Central memory CD4-positive, alpha-beta T cell (primary cell): ENCODE data around the gene GJA4.

ENCODE experiments used
- DNase-seq: peaks from one replicate; pipeline ENCODE4 v3.0.0; 2022
- total RNA-seq, 3 experiments: gene quantifications; one replicate each; lab custom pipeline; 2026; lab: John Stamatoyannopoulos, UW

Gene GJA4
- 0 reads per million in 3 experiments for total RNA-seq

GRCh38 chr1:34792868-34793727, at the start of gene GJA4:
Gene GJA4 (plus strand): TSS chr1:34792999. CDS start chr1:34794214, 1,215 bp downstream.
- DNase-seq, result no peak

DNA sequence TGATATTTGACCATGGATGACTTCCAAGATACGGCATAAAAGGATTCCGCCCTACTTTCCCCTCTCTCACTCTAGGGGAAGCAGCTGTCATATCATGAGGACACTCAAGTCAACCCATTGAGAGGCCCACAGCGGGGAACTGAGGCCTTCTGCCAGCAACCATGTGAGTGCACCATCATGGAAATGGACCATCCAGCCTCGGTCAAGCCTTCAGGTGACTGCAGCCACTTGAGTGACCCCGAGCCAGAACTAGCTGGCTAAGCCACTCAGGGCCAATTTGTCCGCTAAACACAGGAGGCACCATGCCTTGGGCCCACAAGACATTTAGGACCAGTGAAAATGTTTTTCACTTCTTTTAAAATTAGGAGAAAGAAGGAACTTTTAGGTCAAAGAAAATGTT, 49.0 kb upstream of the GJA4 start:
- no peak for DNase-seq

GRCh38 chr1:34744851-34745250, 47.9 kb upstream of the GJA4 start:
- DNase-seq, result no peak

DNA sequence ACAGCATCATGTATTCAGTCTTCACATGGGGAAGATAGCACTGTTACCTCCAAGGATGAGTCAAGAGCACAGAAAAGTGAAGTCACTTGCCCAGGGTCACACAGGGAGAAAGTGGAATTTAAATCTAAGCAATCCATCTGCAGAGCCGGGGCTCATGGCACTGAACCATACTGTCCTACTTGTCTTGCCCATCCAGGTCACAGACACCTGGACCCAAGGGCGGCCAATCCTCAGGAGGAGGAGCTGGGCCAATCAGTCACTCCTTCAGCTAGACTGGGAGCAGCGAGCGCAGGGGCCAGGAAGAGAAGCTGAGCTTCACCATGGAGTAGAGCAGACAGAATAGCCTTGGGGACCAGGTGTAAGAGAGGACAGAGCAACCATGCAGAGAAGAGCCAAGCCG, 47.1 kb upstream of the GJA4 start:
- no peak for DNase-seq

- DNase-seq, result no peak
These were observed 46.7 kb upstream of the GJA4 start for GRCh38 chr1:34746101-34746500.

- no peak for DNase-seq
These were observed 45.8 kb upstream of the GJA4 start for GRCh38 chr1:34746785-34747637.

DNA sequence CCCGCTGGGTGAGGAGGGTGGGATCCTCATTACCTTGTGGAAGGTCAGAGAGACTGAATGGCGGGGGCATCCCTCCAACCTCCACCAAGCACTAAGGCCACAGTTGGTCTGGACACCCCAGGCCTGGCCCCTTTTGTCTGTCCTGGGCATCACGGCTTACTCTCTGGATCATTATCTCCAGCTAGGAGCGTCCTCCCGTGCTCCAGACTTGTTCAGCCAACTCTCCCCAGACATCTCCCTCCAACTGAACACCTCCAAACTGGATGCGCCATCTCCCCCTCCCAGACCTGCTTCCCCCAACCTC, 45.2 kb upstream of the GJA4 start:
- no peak for DNase-seq

- DNase-seq, result no peak
These were observed 42.8 kb upstream of the GJA4 start for GRCh38 chr1:34749992-34750391.

GRCh38 chr1:34750610-34751009, 42.2 kb upstream of the GJA4 start:
- no peak for DNase-seq

GRCh38 chr1:34753163-34753562, 39.6 kb upstream of the GJA4 start:
- DNase-seq, result no peak

DNA sequence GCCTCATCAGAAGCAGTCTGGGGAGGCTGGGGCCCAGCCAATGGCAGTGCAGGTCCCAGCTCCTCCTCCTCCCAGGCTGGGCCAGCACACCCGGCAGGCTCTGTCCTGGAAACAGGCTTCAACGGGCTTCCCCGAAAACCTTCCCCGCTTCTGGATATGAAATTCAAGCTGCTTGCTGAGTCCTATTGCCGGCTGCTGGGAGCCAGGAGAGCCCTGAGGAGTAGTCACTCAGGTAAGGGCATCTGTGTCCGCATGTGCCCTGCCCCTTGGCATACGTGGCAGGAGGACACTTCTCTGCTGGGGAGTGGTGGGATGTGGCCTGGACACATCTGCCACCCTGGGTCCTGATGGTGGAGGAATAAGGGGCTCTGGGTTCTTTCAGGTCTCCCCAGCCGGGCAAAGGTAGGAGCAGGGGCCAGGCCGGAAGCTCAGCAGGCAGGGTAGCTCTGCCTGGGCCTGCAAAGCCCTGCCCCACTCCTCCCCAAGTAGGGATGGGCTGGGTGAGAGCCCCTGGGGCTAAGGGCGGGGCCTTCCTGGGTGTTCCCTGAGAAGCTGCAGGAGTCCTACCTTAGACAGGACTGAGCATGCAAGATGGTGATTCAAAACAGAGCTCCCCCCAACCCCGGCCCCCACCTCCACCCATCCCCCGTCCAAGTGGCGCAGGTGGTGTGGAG, 37.7 kb upstream of the GJA4 start, which contains the start of gene GJB5:
GJB5 (plus strand) TSS at position 84 of the 674 bp plus-strand sequence. CDS start 2,284 bp downstream, outside the sequence.
- no peak for DNase-seq

- DNase-seq, result no peak
These were observed 36.8 kb upstream of the GJA4 start for GRCh38 chr1:34755961-34756360.

GRCh38 chr1:34757386-34757785, 35.4 kb upstream of the GJA4 start:
- DNase-seq, result no peak

- no peak for DNase-seq
These were observed 34.0 kb upstream of the GJA4 start for GRCh38 chr1:34758751-34759150.

DNA sequence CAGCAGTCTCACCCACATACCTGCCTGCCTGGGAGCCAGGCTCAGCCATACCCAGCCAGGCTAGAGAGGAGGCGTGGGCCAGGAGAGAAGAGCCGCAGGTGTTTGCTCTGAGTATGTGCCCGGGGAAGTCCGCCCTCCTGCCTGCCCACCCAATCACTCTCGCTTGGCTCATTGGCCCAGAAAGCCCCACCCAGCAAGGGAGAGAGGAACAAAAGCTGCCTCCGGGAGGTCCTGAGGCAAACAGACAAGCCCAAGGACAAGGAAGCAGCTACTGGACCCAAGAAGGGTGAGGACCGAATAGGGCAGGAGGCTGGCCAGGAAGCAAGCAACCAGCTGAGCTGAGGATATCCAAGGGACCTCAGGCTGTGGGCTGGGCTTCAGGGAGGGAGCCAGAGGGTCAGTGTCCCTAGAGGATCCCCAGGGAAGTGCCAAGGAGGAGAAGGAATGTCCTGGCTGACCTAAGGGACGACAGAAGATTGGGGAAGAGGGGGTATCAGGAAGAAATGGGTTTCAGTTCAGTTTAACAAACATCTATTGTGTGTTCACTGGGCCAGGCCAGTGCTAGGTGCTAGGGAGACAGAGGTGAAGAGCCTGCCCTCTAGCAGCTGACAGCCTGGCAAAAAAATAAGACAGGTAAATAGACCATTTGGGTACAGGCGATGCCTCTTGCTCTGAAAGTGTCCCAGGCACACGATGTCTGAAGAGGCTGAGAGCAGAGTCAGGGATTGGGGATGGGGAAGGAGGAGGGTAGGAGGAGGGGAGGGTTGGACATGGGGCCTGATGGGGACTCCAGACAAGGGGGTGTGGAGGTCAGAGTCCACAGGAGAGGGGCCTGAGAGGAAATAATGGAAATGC, 33.1 kb upstream of the GJA4 start, which contains the start of gene GJB4:
GJB4 (plus strand) TSS at position 238 of the 855 bp plus-strand sequence. CDS start 1,515 bp downstream, outside the sequence.
- DNase-seq, result no peak

GRCh38 chr1:34761176-34761761, 31.5 kb upstream of the GJA4 start:
- DNase-seq, result no peak

DNA sequence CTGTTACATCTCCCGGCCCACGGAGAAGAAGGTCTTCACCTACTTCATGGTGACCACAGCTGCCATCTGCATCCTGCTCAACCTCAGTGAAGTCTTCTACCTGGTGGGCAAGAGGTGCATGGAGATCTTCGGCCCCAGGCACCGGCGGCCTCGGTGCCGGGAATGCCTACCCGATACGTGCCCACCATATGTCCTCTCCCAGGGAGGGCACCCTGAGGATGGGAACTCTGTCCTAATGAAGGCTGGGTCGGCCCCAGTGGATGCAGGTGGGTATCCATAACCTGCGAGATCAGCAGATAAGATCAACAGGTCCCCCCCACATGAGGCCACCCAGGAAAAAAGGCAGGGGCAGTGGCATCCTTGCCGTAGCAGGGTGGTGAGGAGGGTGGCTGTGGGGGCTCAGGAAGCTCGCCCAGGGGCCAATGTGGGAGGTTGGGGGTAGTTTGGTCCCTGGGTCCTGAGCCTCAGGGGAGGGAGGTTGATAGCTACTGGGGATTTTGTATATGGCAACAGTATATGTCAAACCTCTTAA, 31.0 kb upstream of the GJA4 start:
- DNase-seq, result no peak

DNA sequence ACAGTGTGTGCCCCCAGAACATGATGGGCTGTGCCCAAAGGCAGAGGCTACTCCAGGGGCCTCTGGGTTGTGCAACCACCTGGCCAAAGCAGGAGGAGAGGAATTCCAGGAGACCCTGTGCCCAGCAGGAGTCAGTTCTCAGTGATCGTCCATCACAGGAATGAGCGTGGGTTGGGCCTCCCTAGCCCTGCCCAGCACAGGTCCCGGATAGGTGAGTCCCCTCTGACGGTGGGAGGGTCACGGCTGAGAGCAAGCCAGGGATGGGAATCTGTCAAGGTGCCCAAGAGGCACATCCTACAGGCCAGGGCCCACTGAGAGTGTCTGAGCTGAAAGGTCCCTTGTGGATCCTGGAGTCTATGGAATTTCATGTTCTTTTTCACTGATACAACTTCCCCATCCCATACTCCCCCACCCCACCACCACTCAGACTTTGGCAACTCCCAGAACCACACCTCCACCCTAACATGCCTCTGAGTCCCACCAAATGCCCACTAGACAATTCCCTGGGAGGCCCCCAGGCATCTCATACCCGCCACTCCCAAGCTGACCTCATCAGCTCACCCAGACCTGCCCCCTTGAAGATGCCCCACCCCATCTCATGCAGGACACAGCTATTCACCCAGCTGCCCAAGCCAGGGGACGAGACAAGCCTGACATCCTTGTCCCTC, 30.2 kb upstream of the GJA4 start:
- no peak for DNase-seq

- DNase-seq, result no peak
These were observed 29.5 kb upstream of the GJA4 start for GRCh38 chr1:34763142-34763781.

DNA sequence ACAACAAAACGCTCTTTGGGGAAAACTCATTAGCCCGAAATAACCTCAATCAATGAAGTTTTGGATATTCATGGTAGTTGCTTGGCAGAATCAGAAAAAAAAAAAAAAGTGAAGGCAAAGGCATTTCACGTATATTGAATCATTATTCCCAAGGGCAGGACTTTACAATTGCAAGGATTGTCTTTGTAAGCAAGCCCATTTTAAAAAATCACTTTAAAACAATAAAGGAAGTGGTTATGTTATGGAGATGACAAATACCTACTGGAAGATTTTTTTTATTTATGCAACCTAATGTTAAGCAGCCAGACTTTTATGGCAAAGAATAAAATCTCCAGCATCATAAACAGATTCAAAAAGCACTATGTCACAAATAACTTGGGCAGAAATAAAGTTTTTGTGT, 23.9 kb upstream of the GJA4 start:
- DNase-seq, result no peak
